Memory B cell (primary cell): ENCODE data around the gene CHD6.

ENCODE experiments used
- ATAC-seq: fragments of 150-1000 bp; cut with Tn5 transposase; 2 replicates; pipeline ENCODE4 v1.10.0; 2021; ENCODE audit warnings: low read depth, mild to moderate bottlenecking, moderate library complexity
- DNase-seq, 2 donors: peaks; one replicate each; pipeline ENCODE4 v3.0.0; 2022; ENCODE audit warnings: low spot score in 2 of 2
- H3K27ac Mint-ChIP-seq: one replicate; pipeline ENCODE4 v1.8.0; 2022; ENCODE audit warnings: mild to moderate bottlenecking, moderate library complexity, mixed read lengths
- H3K27me3 Mint-ChIP-seq: one replicate; pipeline ENCODE4 v1.8.0; 2022; ENCODE audit warnings: mixed read lengths
- H3K36me3 Mint-ChIP-seq: one replicate; pipeline ENCODE4 v1.8.0; 2022; ENCODE audit warnings: mild to moderate bottlenecking, mixed read lengths
- H3K4me1 Mint-ChIP-seq: one replicate; pipeline ENCODE4 v1.8.0; 2022; ENCODE audit warnings: mixed read lengths
- H3K4me3 Mint-ChIP-seq: one replicate; pipeline ENCODE4 v1.8.0; 2022; ENCODE audit warnings: mild to moderate bottlenecking, moderate library complexity, mixed read lengths
- H3K9me3 Mint-ChIP-seq: one replicate; pipeline ENCODE4 v1.8.0; 2022; ENCODE audit warnings: mixed read lengths

CHD6 gene

GRCh38 chr20:41586772-41587171, 31.4 kb downstream of the CHD6 start:
- Mint-ChIP-seq H3K27ac (no peak overlapping the region), H3K4me3 (no peak overlapping the region), H3K27me3 (no peaks in the 10 kb centered on the region), H3K36me3 (peaks cover 34% of the 10 kb centered on the region), H3K4me1 (peaks cover 22% of the 10 kb centered on the region), H3K9me3 (peaks cover 11% of the 10 kb centered on the region)
- DNase-seq = no peak
- no peak for ATAC-seq

GRCh38 chr20:41580350-41580749, 37.8 kb downstream of the CHD6 start:
- Mint-ChIP-seq H3K9me3 (peaks cover 5% of the 10 kb centered on the region), H3K4me1 (peaks cover 34% of the 10 kb centered on the region)

GRCh38 chr20:41577129-41578009, 40.8 kb downstream of the CHD6 start:
- Mint-ChIP-seq H3K4me1 (peaks cover 44% of the 10 kb centered on the region), H3K27ac (no peak overlapping the region), H3K4me3 (no peak overlapping the region)

More at GRCh38 chr20:41580350-41580749, 37.8 kb downstream of the CHD6 start:
- no peak overlapping the region for H3K27ac Mint-ChIP-seq
- peaks cover 18% of the 10 kb centered on the region for H3K36me3 Mint-ChIP-seq
- H3K27me3 Mint-ChIP-seq = no peaks in the 10 kb centered on the region
- DNase-seq = no peak
- no peak overlapping the region for H3K4me3 Mint-ChIP-seq
- ATAC-seq = no peak

GRCh38 chr20:41575412-41575811, 42.8 kb downstream of the CHD6 start:
- Mint-ChIP-seq H3K4me3 (no peak overlapping the region), H3K27ac (no peak overlapping the region), H3K36me3 (peaks cover 7% of the 10 kb centered on the region), H3K27me3 (no peaks in the 10 kb centered on the region), H3K4me1 (peaks cover 49% of the 10 kb centered on the region), H3K9me3 (peaks cover 3% of the 10 kb centered on the region)
- no peak for DNase-seq
- no peak for ATAC-seq

More at GRCh38 chr20:41577129-41578009, 40.8 kb downstream of the CHD6 start:
- no peaks in the 10 kb centered on the region for H3K27me3 Mint-ChIP-seq
- H3K9me3 Mint-ChIP-seq = peaks cover 3% of the 10 kb centered on the region
- peaks cover 7% of the 10 kb centered on the region for H3K36me3 Mint-ChIP-seq
- DNase-seq (no peak), ATAC-seq (no peak)

GRCh38 chr20:41574802-41575389, 43.3 kb downstream of the CHD6 start:
- peaks cover 47% of the 10 kb centered on the region for H3K4me1 Mint-ChIP-seq
- no peak overlapping the region for H3K27ac Mint-ChIP-seq
- H3K4me3 Mint-ChIP-seq = no peak overlapping the region
- no peaks in the 10 kb centered on the region for H3K27me3 Mint-ChIP-seq
- ATAC-seq = no peak
- peaks cover 7% of the 10 kb centered on the region for H3K36me3 Mint-ChIP-seq
- peaks cover 3% of the 10 kb centered on the region for H3K9me3 Mint-ChIP-seq
- DNase-seq = no peak

- DNase-seq (no peak), ATAC-seq (no peak)
- Mint-ChIP-seq H3K27ac (peak overlapping the region; percentile 45), H3K4me1 (peaks cover 50% of the 10 kb centered on the region), H3K36me3 (peaks cover 7% of the 10 kb centered on the region), H3K27me3 (no peaks in the 10 kb centered on the region), H3K9me3 (peaks cover 3% of the 10 kb centered on the region), H3K4me3 (peak overlapping the region; percentile 57)
These were observed 44.2 kb downstream of the CHD6 start for GRCh38 chr20:41573955-41574354.

GRCh38 chr20:41572010-41572572, 46.1 kb downstream of the CHD6 start:
- Mint-ChIP-seq H3K4me3 (no peak overlapping the region), H3K9me3 (peaks cover 3% of the 10 kb centered on the region), H3K4me1 (peaks cover 53% of the 10 kb centered on the region), H3K27me3 (no peaks in the 10 kb centered on the region), H3K36me3 (peaks cover 13% of the 10 kb centered on the region), H3K27ac (no peak overlapping the region)
- no peak for DNase-seq
- ATAC-seq = no peak

GRCh38 chr20:41571006-41571405, 47.2 kb downstream of the CHD6 start:
- Mint-ChIP-seq H3K9me3 (peaks cover 3% of the 10 kb centered on the region), H3K36me3 (peaks cover 16% of the 10 kb centered on the region), H3K27me3 (no peaks in the 10 kb centered on the region), H3K4me3 (no peak overlapping the region), H3K27ac (peak overlapping the region; percentile 5), H3K4me1 (peaks cover 56% of the 10 kb centered on the region)
- ATAC-seq (no peak), DNase-seq (no peak)

GRCh38 chr20:41570557-41570956, 47.6 kb downstream of the CHD6 start:
- Mint-ChIP-seq H3K9me3 (peaks cover 2% of the 10 kb centered on the region), H3K4me3 (no peak overlapping the region), H3K27ac (peak overlapping the region; percentile 5), H3K4me1 (peaks cover 60% of the 10 kb centered on the region), H3K27me3 (no peaks in the 10 kb centered on the region), H3K36me3 (peaks cover 17% of the 10 kb centered on the region)
- no peak for DNase-seq
- ATAC-seq = no peak

- peaks cover 2% of the 10 kb centered on the region for H3K9me3 Mint-ChIP-seq
- DNase-seq (no peak), ATAC-seq (no peak)
- peaks cover 19% of the 10 kb centered on the region for H3K36me3 Mint-ChIP-seq
- peaks cover 51% of the 10 kb centered on the region for H3K4me1 Mint-ChIP-seq
- no peaks in the 10 kb centered on the region for H3K27me3 Mint-ChIP-seq
- no peak overlapping the region for H3K27ac Mint-ChIP-seq
- H3K4me3 Mint-ChIP-seq = no peak overlapping the region
These were observed 50.6 kb downstream of the CHD6 start for GRCh38 chr20:41567615-41568014.

GRCh38 chr20:41566896-41567527, 51.2 kb downstream of the CHD6 start:
- H3K9me3 Mint-ChIP-seq = peaks cover 2% of the 10 kb centered on the region
- no peaks in the 10 kb centered on the region for H3K27me3 Mint-ChIP-seq
- H3K4me3 Mint-ChIP-seq = no peak overlapping the region
- peaks cover 19% of the 10 kb centered on the region for H3K36me3 Mint-ChIP-seq
- no peak overlapping the region for H3K27ac Mint-ChIP-seq
- no peak for DNase-seq
- peaks cover 47% of the 10 kb centered on the region for H3K4me1 Mint-ChIP-seq
- no peak for ATAC-seq

- H3K27me3 Mint-ChIP-seq = no peaks in the 10 kb centered on the region
- H3K9me3 Mint-ChIP-seq = peaks cover 2% of the 10 kb centered on the region
- DNase-seq = no peak
- peaks cover 30% of the 10 kb centered on the region for H3K36me3 Mint-ChIP-seq
- no peak for ATAC-seq
- H3K27ac Mint-ChIP-seq = no peak overlapping the region
- no peak overlapping the region for H3K4me3 Mint-ChIP-seq
- peaks cover 58% of the 10 kb centered on the region for H3K4me1 Mint-ChIP-seq
These were observed 55.1 kb downstream of the CHD6 start for GRCh38 chr20:41563087-41563486.

GRCh38 chr20:41560970-41561369, 57.2 kb downstream of the CHD6 start:
- H3K4me3 Mint-ChIP-seq = no peak overlapping the region
- peaks cover 2% of the 10 kb centered on the region for H3K9me3 Mint-ChIP-seq
- DNase-seq (no peak), ATAC-seq (peak; percentile 43)
- peaks cover 23% of the 10 kb centered on the region for H3K36me3 Mint-ChIP-seq
- peaks cover 51% of the 10 kb centered on the region for H3K4me1 Mint-ChIP-seq
- H3K27me3 Mint-ChIP-seq = no peaks in the 10 kb centered on the region
- H3K27ac Mint-ChIP-seq = peak overlapping the region; percentile 52

- Mint-ChIP-seq H3K9me3 (no peaks in the 10 kb centered on the region), H3K4me1 (peaks cover 44% of the 10 kb centered on the region), H3K27ac (peak overlapping the region; percentile 30), H3K27me3 (no peaks in the 10 kb centered on the region), H3K4me3 (no peak overlapping the region), H3K36me3 (peaks cover 17% of the 10 kb centered on the region)
- no peak for DNase-seq
- no peak for ATAC-seq
These were observed 58.5 kb downstream of the CHD6 start for GRCh38 chr20:41559658-41560057.
